Frontal cortex (tissue), 4 donors: Measurements from ENCODE around the gene CCDC9B. TPM values are rescaled to one million over a fixed set of nuclear protein-coding genes. Genes with fewer than 3 reads are reported as not detected.

Source experiments
- DNase-seq, 2 donors: peaks; one replicate each; pipeline ENCODE4 v3.0.0; 2012; ENCODE audit warnings: low spot score in 2 of 2
- FAIRE-seq: peaks from 2 replicates; lab custom pipeline; 2012; peaks lifted over from hg19 to GRCh38; lab: Jason Lieb, UNC
- total RNA-seq: library from RNA; depleted of rRNA; stranded (reverse); fragments of >200 nt; gene quantifications from one replicate; pipeline ENCODE4 v1.2.3, GENCODE V29; 2014
- donor health status: control.
- donor health status: control.
- donor health status: control.

Gene CCDC9B
- total RNA-seq, 1 donor from 2014 or later, result 0.41 TPM

- FAIRE-seq, result no peak
- DNase-seq, result no peak
These were observed 7.1 kb upstream of the CCDC9B start for GRCh38 chr15:40347559-40348473.

- FAIRE-seq (no peak), DNase-seq (no peak)
These were observed 6.1 kb upstream of the CCDC9B start for GRCh38 chr15:40346579-40347558.

GRCh38 chr15:40345867-40346578 is 5.3 kb upstream of the CCDC9B start:
- FAIRE-seq, result no peak

DNA sequence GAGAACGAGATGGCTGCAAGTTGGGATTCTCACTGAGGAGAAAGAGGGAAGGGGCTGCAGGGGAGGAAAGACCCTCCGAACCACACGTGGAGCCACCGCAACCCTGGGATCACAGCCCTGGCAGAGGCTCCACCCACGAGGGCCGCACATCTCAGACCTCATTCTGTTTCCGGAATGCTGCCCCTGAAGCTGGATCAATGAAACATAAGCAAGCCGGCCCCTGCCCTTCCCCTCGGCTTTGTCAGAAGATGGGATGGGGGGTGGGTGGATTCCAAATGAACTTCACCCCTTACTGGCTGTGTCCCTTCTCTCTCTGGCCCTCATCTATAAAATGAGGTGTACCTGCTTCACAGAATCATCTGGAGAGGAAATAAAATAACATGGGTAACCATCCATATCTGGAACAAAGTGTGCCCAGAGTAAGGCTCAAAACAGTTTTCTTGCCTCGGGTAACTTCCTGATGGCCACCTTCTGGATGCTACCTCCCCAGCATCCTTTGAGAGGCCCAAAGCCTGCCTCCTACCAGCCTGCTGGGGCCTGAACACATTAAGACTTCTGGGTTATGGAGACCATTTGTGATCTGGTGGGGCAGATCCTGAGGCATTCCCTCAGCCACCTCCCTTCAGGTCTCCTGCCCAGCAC is 4.6 kb upstream of the CCDC9B start:
- FAIRE-seq (no peak), DNase-seq (no peak)

More at GRCh38 chr15:40345867-40346578, 5.3 kb upstream of the CCDC9B start:
- no peak for DNase-seq

GRCh38 chr15:40344631-40345120 is 3.9 kb upstream of the CCDC9B start:
- FAIRE-seq, result no peak
- DNase-seq, result peak in 1 of 2 donors; percentile 79

GRCh38 chr15:40344217-40344616 is 3.5 kb upstream of the CCDC9B start:
- FAIRE-seq, result no peak
- DNase-seq, result no peak

DNA sequence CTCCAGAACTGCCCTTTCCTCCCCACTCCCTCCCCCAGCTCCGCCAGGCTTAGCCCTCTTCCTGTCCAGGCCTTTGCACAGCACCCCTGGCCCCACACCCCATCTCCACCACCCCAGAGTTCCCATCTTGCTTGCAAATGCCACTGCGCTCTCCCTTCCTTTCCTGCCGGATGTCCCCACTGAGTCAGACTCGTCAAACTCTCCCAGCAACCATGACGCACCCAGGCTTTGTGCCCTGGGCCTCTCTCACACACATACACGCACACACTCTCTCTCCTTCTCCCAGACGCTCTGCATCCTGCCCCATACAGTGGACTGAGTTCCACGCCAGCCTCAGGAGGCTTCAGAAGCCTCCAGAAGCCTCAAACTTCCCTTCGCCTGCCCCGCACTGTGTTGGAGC is 2.8 kb upstream of the CCDC9B start:
- no peak for DNase-seq
- FAIRE-seq, result no peak

GRCh38 chr15:40342416-40343320 is 1.9 kb upstream of the CCDC9B start:
- DNase-seq, result no peak
- FAIRE-seq, result no peak

GRCh38 chr15:40340038-40340739 is 550 bp downstream of the CCDC9B start:
- FAIRE-seq, result no peak
- DNase-seq, result peak in 1 of 2 donors; percentile 73

DNA sequence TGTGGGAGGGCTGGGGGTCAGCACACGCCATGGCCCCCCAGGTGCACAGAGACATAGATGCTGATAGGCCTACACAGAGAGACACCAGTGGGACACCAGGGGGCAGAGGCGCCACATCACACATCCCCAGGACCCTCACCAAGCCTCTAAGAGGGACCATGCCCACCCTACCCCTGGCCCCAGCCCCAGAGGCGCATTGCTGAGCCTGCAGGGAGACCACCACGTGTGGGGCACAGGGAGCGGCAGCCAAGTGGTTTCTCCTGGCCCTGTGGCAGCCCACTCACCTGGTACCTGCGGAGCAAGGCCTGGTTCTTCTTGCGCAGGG is 1.2 kb downstream of the CCDC9B start:
- FAIRE-seq, result no peak

GRCh38 chr15:40338921-40339620 is 1.7 kb downstream of the CCDC9B start:
- DNase-seq (peak; percentile 70 to 76), FAIRE-seq (no peak)

More for the DNA sequence above, 1.2 kb downstream of the CCDC9B start:
- no peak for DNase-seq

DNA sequence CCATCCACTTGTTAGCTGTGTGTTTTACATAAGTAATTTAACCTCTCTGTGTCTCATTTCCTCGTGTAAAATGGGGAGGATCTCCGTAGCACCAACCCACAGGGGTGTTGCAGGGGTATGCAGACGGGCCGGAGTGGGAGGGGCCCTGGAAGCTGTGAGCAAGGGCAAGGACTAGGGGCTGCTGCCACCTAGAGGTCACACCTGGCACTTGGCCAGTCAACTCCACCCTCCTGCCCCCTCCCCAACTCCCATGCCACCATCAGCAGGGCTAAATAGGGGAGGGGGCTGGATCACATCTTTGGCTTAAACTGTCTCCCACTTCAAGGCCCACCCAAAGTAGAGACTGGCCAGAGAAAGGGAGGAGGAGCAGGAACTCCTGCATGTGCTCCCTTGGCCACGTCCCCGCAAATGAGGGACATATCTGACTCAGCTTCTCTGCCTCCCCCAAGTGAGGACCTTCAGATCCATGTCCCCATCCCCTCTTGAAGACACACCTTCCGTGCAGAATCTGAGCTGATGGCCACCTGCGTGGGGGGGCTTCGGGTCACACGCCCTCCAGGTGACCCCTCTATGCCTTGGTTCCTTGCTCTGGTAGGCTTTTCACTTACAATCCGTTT is 2.6 kb downstream of the CCDC9B start:
- no peak for FAIRE-seq

GRCh38 chr15:40337597-40337996 is 3.1 kb downstream of the CCDC9B start:
- FAIRE-seq (no peak), DNase-seq (no peak)

More for the DNA sequence above, 2.6 kb downstream of the CCDC9B start:
- DNase-seq, result peak in 1 of 2 donors; percentile 79

- DNase-seq (no peak), FAIRE-seq (no peak)
These were observed 4.0 kb downstream of the CCDC9B start for GRCh38 chr15:40336744-40337122.

DNA sequence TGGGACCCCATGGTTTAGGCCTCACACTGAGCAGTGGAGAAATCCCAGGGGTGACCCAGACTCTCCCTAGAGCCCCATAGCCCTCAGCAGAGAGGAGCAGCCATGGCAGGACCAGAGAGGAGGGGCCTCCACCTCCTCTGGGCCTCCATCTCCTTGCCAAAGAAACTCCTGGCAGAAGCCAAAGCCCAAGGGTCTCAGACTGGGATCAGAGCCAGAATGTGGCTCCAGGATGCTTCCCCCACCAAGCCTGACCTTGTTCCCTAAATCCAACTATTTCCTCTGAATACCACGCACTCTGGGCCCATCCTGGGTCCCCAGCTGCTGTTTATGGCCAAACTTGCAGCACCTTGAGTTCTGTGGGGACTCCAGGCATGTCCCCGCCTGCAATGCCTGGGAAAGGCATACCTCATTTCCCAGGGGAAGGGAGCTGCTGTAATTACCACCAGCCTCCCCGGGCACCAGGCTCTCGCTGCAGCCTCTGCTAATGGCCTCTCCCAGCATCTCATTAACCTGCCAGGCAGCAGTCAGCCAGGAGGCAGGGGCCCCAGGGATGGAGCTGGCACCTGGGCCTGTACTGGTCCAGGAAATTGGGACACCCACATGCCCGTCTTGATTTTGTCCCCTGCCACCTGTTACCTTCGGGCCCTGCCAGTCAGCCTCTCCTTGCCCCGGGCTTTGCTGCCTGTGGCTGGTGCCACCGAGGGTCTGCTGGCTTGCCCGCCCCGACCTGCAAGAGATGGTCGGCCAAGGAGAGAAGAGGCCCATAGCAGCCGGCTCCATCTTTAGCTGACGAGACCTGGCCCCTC is 4.6 kb downstream of the CCDC9B start:
- DNase-seq (no peak), FAIRE-seq (no peak)
